Astrocyte of the cerebellum (primary cell): ENCODE results near the gene KLF2.

Experiments
- DNase-seq: peaks from one replicate; pipeline ENCODE4 v3.0.0-alpha.2; 2011; ENCODE audit warnings: low read depth
- H3K4me3 ChIP-seq: 2 replicates; pipeline ENCODE4 v1.5.1; 2011; ENCODE audit warnings: mild to moderate bottlenecking, low read depth, low read length, moderate library complexity
- CTCF ChIP-seq: IDR thresholded peaks from 2 replicates; pipeline ENCODE4 v1.5.1; 2012; ENCODE audit warnings: low read length, low read depth, moderate library complexity, mild to moderate bottlenecking; ENCODE audit errors: missing control alignments
- in situ Hi-C: cut with HindIII; loops from 2 replicates; pipeline ENCODE4 v1.10.0; 2017; ENCODE audit warnings: low sequenced_read_pairs

KLF2 gene

GRCh38 chr19:16361254-16361653 is 36.6 kb downstream of the KLF2 start:
- TF ChIP-seq CTCF = no peak
- in situ Hi-C loops = no loop called here
- DNase-seq = no peak

GRCh38 chr19:16361926-16362325 is 37.3 kb downstream of the KLF2 start:
- TF ChIP-seq CTCF = no peak
- DNase-seq = no peak
- no peak overlapping the region for H3K4me3 ChIP-seq
- in situ Hi-C loops = no loop called here

More at GRCh38 chr19:16361254-16361653, 36.6 kb downstream of the KLF2 start:
- no peak overlapping the region for H3K4me3 ChIP-seq

GRCh38 chr19:16363133-16363851 is 38.7 kb downstream of the KLF2 start:
- in situ Hi-C loops = no loop called here
- no peak for DNase-seq
- no peak for TF ChIP-seq CTCF
- H3K4me3 ChIP-seq = no peak overlapping the region

- no peak for DNase-seq
Observed at GRCh38 chr19:16363852-16364230, 39.2 kb downstream of the KLF2 start.

GRCh38 chr19:16364231-16364865 is 39.7 kb downstream of the KLF2 start:
- DNase-seq = no peak
- no peak for TF ChIP-seq CTCF
- H3K4me3 ChIP-seq = no peak overlapping the region
- in situ Hi-C loops = no loop called here

More at GRCh38 chr19:16363852-16364230, 39.2 kb downstream of the KLF2 start:
- in situ Hi-C loops = no loop called here
- no peak for TF ChIP-seq CTCF
- H3K4me3 ChIP-seq = no peak overlapping the region

GRCh38 chr19:16365300-16365996 is 40.8 kb downstream of the KLF2 start:
- in situ Hi-C loops = no loop called here
- no peak for DNase-seq
- no peak overlapping the region for H3K4me3 ChIP-seq
- no peak for TF ChIP-seq CTCF
